Type B pancreatic cell (in vitro differentiated cells): ENCODE data around the gene UBE4A. TPM values are rescaled to one million over a fixed set of nuclear protein-coding genes. Genes with fewer than 3 reads are reported as not detected.
A peak's percentile ranks its signal among the peaks of the same experiment; 100 is the strongest.
"Not testable (repeated sequence)": the region's sequence is repeated elsewhere in the genome, so short reads cannot be mapped to it uniquely, and the experiment has no call there.

Source experiments
- DNase-seq: peaks from one replicate; pipeline ENCODE4 v3.0.0; 2021; ENCODE audit warnings: mixed read lengths; ENCODE audit not compliant: unreplicated experiment; ENCODE audit errors: extremely low spot score
- H3K27ac Mint-ChIP-seq: 2 replicates; pipeline ENCODE4 v1.8.0; 2021; ENCODE audit warnings: mild to moderate bottlenecking, mixed read lengths
- H3K27me3 Mint-ChIP-seq: 2 replicates; pipeline ENCODE4 v1.8.0; 2021; ENCODE audit warnings: mixed read lengths
- H3K36me3 Mint-ChIP-seq: 2 replicates; pipeline ENCODE4 v1.8.0; 2021; ENCODE audit warnings: mixed read lengths
- H3K4me1 Mint-ChIP-seq: one replicate; pipeline ENCODE4 v1.8.0; 2021; ENCODE audit warnings: mixed read lengths; ENCODE audit not compliant: unreplicated experiment
- H3K4me3 Mint-ChIP-seq: 2 replicates; pipeline ENCODE4 v1.8.0; 2021; ENCODE audit warnings: mild to moderate bottlenecking, mixed read lengths
- H3K9me3 Mint-ChIP-seq: 2 replicates; pipeline ENCODE4 v1.8.0; 2021; ENCODE audit warnings: mixed read lengths
- total RNA-seq: library from RNA; stranded (reverse); gene quantifications from 2 replicates; pipeline ENCODE4 v1.2.1, GENCODE V29; 2021; ENCODE audit warnings: low replicate concordance
- TF ChIP-seq, protein P1 (sequence below): fragments of 200-600 bp; sonication (generic); conservative IDR thresholded peaks from 2 replicates; pipeline ENCODE4 v1.5.0; 2021; ENCODE audit warnings: antibody characterized with exemption, mild to moderate bottlenecking

The UBE4A gene
- total RNA-seq, 1 donor from 2014 or later, result 42.5 TPM

DNA sequence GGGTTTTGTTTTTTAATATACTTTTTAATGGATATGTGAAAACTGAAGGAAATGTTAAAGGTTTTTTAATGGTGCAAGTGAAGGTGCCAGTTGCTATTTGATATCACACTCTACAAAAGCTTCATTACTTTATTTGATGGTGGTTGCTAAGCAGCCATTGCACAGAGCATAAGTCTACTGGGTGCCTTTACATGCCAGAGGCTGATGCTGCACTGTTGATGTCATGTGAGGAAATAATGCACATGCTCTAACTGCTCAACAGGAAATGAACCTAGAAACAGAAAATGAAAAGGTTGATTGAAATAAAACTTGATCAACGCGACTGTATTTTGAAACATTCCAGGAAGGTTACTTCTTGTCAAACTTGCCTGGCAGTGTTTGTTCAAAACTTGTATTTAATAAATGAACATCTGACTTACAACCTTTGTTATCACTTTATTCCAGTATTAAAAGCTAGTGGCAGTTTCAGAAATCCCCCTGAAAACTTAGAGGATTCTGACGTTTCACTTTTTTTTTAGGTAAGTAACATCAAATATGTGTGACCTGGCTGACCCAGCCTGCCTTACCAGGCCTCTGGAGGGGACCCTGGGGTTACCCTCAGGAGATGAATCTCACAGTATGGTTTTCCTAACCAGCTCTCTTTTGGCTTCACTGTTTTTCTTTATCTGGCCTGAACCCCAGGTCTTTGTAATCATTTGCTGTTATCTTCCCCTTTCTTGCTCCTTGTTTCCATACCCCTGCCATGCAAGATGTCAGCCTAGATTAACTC lies 39.6 kb downstream of the UBE4A start:
- no peaks in the 10 kb centered on the region for H3K27me3 Mint-ChIP-seq
- H3K4me3 Mint-ChIP-seq, result no peak overlapping the region
- H3K36me3 Mint-ChIP-seq, result peaks cover 12% of the 10 kb centered on the region
- H3K4me1 Mint-ChIP-seq, result peaks cover 19% of the 10 kb centered on the region
- TF ChIP-seq, protein P1, sequence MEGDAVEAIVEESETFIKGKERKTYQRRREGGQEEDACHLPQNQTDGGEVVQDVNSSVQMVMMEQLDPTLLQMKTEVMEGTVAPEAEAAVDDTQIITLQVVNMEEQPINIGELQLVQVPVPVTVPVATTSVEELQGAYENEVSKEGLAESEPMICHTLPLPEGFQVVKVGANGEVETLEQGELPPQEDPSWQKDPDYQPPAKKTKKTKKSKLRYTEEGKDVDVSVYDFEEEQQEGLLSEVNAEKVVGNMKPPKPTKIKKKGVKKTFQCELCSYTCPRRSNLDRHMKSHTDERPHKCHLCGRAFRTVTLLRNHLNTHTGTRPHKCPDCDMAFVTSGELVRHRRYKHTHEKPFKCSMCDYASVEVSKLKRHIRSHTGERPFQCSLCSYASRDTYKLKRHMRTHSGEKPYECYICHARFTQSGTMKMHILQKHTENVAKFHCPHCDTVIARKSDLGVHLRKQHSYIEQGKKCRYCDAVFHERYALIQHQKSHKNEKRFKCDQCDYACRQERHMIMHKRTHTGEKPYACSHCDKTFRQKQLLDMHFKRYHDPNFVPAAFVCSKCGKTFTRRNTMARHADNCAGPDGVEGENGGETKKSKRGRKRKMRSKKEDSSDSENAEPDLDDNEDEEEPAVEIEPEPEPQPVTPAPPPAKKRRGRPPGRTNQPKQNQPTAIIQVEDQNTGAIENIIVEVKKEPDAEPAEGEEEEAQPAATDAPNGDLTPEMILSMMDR, result no peak
- DNase-seq, result no peak
- no peak overlapping the region for H3K27ac Mint-ChIP-seq
- no peaks in the 10 kb centered on the region for H3K9me3 Mint-ChIP-seq

DNA sequence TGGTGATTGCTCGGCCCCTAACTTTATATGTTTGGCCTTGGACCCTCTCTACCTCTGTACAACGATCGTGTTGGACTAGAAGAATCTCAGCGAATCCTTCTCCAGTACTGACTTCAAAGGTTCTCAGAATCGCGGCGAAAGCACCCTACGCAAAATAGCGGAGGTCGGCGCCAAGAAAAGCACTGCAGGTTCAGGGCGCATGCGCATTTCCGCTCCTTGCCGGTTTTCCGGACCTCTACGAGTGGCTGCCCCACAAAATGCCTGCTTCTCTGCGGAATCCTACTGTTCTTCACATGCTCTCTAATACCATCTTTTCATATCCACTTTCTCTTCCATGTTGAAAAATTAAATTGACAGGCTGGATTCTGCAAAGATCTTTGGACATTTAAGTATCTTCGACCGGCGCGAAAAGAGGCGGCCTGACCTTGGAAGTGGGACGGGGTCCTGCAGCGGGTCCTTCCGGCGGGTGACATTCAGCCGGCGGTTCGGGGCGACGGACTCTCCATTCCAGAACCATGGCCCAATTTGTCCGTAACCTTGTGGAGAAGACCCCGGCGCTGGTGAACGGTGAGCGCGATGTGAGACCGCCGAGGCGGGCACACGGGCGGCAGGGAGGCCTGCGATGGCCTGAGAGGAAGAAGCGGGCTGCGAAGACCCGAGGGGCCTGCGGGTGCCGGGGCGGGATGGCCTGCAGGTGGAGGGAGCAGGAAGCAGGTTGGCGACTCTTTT lies 41.9 kb downstream of the UBE4A start, which contains the start of gene ATP5MG:
Gene ATP5MG, plus strand, starts transcription at position 456 of the 729 bp plus-strand sequence. Its CDS starts 60 bp downstream, at position 516.
- peaks cover 5% of the 10 kb centered on the region for H3K36me3 Mint-ChIP-seq
- H3K27ac Mint-ChIP-seq, result peak within 1 kb of the TSS; percentile 98
- H3K9me3 Mint-ChIP-seq, result no peaks in the 10 kb centered on the region
- peaks cover 19% of the 10 kb centered on the region for H3K4me1 Mint-ChIP-seq
- H3K27me3 Mint-ChIP-seq, result no peaks in the 10 kb centered on the region
- peak; percentile 86 for DNase-seq
- peak within 1 kb of the TSS; percentile 96 for H3K4me3 Mint-ChIP-seq
- TF ChIP-seq, protein P1, result peak; percentile 53

DNA sequence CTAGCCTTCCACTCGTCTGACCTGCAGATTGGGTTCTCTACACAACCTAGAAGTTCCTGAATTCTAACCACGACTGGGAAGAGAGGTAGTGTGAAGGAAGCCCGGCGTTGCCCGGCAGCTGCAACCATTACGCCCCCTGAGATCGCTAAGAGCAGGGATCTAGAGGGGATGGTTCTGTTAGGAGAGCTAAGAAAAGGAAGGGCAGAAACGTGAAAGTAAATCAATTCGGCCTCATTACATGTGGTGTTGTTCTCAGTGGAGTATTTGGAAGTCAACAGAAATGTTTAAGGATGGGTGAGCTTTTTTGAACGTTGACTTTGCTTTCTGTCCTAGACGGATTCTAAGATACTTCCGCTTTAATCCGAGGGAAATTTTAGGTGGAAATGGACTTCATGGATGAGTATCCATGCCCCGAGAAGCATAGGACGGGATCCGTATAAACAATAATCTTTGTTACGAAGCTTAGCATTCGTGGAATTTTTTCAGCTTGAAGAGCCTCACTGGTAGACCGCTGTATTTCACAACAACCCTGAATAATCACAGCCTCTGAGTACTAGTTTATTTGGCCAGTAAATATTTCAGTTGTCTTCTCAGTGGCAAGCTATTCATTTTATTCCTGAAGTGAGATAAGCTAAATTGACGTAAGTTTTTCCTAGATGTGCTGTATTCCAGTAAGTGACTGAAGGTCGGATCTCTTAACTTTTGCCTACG lies 42.6 kb downstream of the UBE4A start:
- no peak for DNase-seq

DNA sequence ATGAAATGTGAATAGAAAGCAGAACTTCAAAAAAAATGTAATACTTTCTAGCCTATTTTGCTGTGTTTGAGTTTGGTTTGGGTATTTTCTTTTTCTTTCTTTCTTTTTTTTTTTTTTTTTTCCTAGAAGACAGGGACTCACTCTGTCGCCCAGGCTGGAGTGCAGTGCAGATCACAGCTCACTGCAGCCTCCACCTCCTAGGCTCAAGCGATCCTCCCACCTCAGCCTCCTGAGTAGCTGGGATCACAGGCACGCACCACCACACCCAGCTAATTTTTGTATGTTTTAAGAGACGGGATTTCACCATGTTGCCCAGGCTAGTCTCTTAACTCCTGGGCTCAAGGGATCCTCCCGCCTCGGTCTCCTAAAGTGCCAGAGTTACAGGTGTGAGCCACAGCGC lies 43.2 kb downstream of the UBE4A start:
- not testable (repeated sequence) for DNase-seq, H3K27me3 Mint-ChIP-seq, H3K36me3 Mint-ChIP-seq, H3K9me3 Mint-ChIP-seq
- H3K4me1 Mint-ChIP-seq, result peaks cover 19% of the 10 kb centered on the region
- peak overlapping the region; percentile 98 for H3K27ac Mint-ChIP-seq
- H3K4me3 Mint-ChIP-seq, result peak overlapping the region; percentile 96

More for the DNA sequence above, 42.6 kb downstream of the UBE4A start:
- Mint-ChIP-seq H3K27ac (peak overlapping the region; percentile 98), H3K4me3 (peak overlapping the region; percentile 96), H3K27me3 (no peaks in the 10 kb centered on the region), H3K36me3 (peaks cover 9% of the 10 kb centered on the region), H3K4me1 (peaks cover 19% of the 10 kb centered on the region), H3K9me3 (no peaks in the 10 kb centered on the region)
- TF ChIP-seq, protein P1, result no peak

DNA sequence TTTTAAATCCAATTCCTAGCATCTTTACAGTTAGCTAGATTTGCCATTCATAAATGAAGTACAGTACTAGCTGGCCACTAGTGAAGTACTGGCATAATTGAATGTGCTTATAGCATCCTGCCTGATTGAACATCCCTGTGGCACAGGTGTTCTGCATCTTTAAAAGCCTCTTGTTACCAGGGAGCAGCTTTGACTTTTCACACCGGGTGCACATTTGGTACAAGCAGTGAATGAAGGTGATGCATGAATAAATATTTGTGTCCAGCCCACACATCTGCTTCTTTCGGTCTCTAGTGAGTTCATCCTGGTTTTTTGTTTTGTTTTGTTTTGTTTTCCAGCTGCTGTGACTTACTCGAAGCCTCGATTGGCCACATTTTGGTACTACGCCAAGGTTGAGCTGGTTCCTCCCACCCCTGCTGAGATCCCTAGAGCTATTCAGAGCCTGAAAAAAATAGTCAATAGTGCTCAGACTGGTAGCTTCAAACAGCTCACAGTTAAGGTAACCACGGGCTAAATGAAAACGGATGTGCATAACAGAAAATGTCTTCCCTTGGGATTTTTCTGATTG lies 47.3 kb downstream of the UBE4A start:
- no peaks in the 10 kb centered on the region for H3K27me3 Mint-ChIP-seq
- DNase-seq, result no peak
- H3K4me1 Mint-ChIP-seq, result peaks cover 12% of the 10 kb centered on the region
- no peak overlapping the region for H3K27ac Mint-ChIP-seq
- TF ChIP-seq, protein P1, result no peak
- peak overlapping the region; percentile 10 for H3K4me3 Mint-ChIP-seq
- H3K9me3 Mint-ChIP-seq, result no peaks in the 10 kb centered on the region
- H3K36me3 Mint-ChIP-seq, result peaks cover 17% of the 10 kb centered on the region
